Stimulated activated CD4-positive, alpha-beta T cell treated with anti-CD3 and anti-CD28 coated beads, TNF-alpha, amount 100 ng/mL, for 1 hour (primary cell): Measurements from ENCODE around the gene OMG.
"Not testable (repeated sequence)": the region's sequence is repeated elsewhere in the genome, so short reads cannot be mapped to it uniquely, and the experiment has no call there.

Source experiments
- DNase-seq, 3 donors: peaks; one replicate each; pipeline ENCODE4 v3.0.0-alpha.2; 2020; ENCODE audit warnings: low read depth in 3 of 3, low spot score in 1 of 3

OMG gene

DNA sequence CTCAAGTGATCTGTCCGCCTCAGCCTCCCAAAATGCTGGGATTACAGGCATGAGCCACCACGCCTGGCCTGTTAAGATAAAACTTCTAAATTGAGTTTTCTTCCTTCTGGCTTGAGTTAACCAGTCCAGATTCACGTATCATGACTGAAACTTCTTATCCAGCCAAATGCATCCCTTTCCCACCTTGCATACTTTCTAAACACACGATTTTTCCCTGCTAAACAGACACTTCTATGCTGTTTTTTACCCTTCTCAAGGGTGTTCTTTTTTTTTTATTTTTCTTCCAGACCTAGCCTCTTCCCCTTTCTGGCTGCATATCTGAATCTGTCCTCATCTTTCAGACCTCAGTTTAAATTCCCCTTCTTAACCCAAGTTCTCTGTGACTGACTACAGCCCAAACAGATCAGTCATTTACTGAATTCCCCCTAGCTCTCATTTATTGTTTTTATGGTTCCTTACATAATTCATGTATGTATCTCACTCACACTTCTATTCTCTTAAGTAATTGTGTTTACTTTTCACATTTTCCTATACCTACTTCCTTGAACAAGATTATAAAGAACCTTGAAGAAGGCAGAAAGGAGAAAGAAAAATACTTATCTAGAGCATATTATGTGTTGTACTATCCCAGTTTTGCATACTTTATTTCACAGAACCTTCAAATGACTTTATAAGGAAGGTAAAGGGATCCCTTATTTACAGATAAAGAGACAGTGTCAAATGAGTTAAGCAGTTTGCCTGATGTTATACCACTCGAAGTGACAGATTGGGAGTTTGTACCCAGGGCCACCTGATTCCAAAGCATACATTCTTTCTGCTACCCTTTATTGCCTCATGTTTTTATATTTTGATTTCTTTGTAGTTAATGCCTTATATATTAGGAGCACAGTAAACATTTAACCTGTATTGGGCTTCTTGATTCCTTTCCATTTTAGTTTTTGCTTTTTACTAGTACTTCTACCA lies 11.6 kb upstream of the OMG start:
- no peak for DNase-seq

DNA sequence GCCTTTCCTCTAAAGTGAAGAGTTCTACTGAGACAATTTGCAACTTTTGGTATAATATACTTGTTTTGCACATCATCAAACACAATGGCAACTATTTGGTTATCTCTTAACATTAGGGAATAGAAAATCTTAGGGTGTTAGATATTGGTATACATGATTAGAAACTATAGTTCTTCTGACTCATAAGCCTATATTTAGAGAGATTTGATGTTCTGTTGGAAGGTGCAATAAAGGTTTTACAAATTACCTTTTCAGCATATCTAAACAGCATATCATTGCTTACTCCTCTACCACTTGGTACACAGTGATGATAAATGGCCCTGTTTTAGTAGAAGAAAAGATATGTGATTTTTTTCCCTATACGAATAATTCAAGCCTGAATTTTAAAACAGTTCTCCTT lies 10.6 kb upstream of the OMG start:
- DNase-seq = no peak

DNA sequence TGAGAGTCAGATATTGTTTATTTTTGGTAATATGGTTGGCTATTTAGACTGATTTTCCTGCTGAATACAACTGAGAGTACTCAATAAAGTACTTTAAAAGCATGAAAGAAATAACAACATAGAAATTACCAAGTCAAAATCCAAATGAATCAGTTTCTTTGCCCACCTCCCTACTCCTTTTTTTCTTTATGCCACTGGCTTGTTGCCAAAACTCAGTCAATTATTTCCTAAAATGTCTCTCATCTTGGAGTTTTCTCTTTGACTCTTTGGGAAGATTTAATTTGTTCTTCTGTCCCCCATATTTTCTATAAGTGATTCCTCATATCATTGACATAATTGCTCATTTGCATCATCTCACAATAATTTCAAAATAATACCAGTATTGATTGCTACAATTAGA lies 2.6 kb upstream of the OMG start:
- DNase-seq = no peak

DNA sequence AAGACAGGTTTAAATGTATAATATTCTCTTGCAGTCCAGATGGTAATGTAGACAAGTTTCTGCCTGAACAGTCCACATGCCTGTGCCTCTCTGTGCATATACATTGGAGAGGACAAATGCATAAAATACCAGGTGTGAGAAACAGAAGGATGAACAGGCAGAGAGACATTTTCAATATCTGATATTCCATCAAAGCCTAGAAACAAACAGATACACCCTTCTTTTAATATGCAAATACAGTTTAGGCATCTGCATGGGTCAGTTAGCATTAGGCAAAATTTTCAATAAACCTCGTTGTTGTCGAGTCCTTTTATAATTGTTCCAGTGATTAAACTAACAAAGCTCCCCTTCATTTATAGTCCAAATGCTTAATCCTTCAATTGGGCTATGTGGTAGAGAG lies 897 bp downstream of the OMG start:
- no peak for DNase-seq

DNA sequence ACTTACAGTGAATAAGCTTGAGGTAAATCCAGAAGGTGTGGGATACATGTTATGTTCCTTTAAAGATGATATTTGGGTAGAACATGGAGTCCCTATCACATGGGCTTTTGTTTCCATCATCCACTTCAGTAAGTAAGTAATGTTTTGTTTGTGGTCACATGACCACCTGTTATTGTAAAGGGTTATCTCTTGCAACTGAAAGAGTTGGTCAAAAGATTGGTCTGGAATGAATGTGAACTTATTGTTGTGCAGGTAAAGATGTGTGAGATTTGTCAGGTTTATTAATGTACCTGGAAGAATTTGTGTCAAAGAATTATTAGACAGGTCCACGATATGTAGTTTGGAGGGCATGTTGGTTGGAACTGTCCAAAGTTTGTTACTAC lies 1.6 kb downstream of the OMG start:
- DNase-seq = no peak

DNA sequence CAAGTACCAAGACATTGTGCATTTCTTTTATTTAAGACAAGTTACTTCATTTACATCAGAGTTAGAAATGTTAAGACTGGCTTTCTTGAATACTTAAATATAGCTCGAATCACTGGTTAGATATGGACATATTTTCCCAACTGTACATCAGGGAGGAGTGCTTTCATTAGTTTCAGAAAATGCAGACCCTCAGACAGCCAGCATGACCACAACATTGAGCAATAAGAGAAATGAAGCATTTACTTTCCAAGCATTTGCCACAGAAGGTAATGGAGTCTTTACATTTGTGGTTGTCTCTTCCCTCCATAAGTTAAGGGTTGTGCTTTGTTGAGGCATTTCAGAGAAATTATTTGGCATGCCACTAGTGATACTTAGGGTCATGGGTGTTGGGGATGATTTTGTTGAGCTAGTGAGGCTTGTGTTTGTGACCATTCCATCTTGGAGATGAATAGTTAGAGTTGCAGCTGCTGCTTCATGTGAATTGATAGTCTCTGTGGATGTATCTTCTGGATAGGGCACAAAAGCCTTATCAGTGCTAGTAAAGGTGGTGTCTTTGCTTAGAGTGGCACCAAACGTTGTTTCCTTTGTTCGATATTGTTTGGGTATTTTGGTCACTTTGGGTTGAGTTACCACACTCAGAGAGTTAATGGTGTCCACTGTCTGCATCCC lies 2.1 kb downstream of the OMG start:
- DNase-seq = no peak

DNA sequence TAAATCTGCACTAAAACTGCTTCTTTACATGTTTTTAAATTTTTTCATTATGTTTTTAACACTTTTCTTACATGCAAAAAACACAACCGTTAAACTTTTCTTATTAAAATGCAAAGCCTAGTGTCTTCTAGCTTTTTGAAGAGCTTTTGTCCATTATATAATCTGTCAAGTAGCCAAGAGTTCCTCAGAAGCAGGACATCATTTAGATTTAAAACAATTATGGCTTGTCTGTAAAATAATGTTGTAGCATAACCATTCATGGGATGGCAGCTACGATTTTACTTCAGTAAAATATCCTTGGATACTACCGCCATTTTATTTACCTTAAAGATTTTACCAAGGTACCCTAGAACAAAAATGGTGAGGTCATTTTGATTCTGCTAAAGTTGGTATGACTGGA lies 2.8 kb downstream of the OMG start:
- DNase-seq = no peak

DNA sequence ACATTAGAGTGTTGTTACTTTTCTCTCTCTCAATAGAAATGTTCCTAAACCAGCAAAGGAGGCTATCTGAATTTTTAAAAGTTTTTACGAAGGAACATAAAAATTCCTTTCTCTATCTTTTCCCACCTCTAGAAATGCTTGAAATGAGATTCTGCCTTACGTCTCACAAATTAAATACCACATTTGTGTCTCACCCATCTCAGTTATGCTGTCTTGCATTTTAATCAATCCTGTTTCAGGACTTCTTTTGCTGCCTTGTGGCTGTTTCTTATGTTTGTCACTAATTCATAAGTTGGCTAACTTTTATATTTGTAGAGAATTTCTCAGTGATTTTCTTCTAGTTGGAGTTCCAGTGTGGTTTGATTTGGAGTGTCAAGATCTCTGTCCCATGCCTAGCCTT lies 3.5 kb downstream of the OMG start:
- no peak for DNase-seq

DNA sequence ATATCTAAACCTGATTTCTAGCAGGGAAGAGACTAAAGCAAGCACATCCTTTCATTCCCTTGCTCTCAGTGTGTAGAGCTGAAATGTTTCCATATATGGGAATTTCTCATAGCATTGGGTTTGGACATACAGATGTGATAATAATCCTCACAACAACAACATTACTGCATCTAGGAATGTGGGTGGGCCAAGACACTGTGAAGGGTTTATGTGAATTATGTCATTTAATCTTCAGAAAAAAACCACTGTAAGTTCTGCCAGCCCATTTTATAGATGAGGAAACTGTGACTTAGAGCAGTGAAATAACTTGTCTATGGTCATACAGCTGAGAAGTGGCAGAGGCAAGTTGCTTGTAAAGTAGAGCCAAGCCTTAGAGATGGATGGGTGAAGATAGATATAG lies 5.2 kb downstream of the OMG start:
- no peak for DNase-seq

DNA sequence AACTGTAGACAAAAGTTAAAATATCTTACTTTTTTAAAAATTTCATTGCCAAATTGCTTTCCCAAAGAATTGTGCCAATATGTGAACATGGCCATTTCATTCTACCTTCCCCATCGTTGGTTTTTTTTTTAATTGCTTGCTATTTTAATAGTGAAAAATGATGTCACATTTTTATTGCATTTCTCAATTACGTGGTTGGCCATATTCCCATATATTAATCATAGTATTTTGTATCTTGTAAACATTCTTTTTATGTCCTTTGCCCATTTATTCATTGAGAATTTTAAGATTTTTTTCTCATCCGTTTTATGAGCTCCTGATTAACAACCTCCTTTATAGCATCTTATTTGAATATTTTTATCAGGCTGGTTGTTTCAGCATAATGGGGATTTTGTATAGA lies 7.2 kb downstream of the OMG start:
- no peak for DNase-seq

DNA sequence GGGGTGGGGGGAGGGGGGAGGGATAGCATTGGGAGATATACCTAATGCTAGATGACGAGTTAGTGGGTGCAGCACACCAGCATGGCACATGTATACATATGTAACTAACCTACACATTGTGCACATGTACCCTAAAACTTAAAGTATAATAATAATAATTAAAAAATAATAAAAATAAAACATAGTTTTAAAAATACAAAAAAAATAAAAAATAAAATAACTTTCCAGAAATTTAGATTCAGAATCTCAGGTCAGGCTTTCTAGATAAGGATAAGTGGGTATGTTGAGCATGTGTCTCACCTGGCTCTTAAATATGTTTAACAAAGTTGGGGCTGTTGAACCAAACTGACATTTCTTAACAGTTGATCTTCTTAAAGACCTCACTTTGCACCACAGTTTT lies 9.1 kb downstream of the OMG start:
- not testable (repeated sequence) for DNase-seq

DNA sequence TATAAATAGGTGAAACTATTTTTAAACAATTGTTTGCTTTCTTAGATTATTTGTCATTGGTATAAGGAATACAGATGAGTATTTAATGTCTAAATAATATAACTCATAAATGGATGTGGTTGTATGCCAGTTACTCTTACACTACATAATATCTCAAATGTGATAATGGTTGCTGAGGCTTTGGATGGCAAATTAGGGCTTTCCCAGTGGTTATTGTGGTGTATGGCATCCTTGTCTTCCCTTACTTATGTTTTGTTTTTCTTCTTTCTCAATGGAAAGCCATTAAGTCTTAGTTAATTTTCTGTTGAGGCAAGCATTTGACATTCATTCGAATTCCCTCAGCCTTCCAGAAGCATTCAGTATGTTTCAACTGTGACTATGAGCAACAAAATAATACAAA lies 10.5 kb downstream of the OMG start:
- DNase-seq = no peak

DNA sequence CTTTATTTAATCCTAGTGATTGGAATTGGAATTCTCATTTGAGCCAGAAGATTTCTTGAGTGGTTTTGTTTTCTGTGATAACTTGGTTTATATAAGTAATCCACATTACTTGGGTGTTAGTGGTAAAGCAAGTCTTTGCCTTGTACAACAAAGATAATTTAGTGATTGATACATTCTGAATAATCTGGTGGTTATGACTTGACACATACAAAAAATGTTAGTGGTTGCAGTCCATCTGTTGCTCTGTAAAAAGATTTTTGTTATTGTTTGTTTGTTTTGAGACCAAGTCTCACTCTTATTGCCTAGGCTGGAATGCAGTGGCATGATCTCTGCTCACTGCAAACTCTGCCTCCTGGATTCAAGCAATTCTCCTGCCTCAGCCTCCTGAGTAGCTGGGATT lies 13.2 kb downstream of the OMG start:
- DNase-seq = no peak

DNA sequence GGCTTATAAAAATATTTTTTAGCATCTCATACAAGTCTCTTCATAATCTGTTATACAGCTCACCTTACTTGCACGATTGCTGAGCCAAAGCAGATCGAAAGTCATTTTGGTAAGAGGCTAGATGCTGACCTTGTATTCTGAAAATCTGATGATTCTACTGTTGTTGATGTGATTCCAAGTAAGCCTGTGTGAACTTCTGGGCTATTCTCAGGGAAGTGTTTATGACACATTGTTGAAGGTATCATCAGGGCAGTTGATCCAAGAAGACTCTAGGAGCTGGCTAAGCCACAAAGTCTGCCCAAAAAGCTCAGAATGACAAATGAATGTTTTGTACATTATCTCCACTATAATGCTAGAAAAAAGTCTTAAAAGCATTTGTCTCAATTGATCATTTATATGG lies 16.0 kb downstream of the OMG start:
- DNase-seq = no peak

DNA sequence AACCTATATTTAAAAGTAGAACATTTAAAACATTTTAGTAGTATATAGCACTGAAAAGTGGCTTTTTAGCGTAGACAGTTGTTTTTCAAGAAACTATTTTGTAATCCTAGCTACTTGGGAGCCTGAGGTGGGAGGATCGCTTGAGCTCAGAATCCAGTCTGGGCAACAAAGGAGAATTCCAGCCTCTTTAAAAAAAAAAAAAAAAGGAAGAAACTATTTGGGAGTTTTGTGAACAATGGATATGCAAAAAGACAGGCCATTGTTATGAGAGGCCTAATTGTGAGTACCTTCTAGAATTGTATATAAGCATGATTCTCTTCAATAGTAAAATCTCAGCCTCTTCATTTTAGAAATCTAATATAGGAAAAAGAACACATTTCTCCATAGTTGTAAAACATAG lies 17.6 kb downstream of the OMG start:
- no peak for DNase-seq

DNA sequence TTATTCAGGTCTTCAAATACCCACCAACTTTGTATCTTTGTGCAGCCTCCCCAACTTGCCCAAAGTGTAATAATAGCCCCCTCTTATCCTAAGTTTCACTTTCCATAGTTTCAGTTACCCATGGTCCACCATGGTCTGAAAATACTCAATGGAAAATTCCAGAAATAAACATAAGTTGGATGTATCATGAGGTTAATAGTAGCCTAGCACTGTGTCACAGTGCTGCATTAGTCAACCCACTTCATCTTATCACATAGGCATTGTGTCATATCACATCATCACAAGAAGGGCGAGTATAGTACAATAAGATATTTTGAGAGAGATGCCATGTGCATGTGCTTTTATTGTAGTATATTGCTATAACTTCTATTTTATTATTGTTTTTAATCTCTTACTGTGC lies 21.9 kb downstream of the OMG start:
- DNase-seq = no peak

DNA sequence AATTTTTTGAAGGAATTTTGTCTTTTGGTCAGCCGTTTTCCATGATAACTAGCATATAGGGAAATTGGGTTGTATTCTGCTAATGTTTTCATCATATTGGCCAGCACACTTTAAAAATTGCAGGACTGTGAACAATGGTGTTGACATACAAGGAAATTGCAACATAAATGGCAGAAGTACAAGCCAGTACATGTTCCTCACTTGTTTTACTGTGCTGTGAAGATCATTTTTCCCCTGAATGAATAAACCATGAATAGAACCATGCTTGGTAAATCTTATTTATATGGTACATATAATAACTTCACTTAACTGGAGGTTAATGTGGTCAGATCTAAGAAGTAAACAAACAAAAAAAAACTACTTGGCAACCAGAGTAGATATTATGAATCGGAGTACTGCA lies 22.8 kb downstream of the OMG start:
- no peak for DNase-seq

DNA sequence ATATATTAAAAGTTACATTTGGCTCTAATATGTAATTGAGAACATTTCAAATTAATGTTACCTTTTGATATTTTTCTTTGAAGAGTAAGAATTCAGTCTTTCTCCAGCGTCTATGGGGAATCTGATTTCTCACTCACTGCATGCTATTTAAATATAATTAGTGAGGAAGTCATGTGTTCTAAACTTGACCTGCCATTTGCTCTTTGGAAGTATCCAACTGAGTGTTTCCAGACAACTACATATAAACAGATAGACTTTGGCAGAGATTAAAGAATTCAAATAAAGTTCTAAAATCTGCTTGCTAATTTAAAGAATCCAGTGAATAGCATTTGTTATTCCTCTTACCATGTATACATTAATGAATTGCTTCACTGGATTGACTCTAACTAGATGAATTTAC lies 23.5 kb downstream of the OMG start:
- no peak for DNase-seq

DNA sequence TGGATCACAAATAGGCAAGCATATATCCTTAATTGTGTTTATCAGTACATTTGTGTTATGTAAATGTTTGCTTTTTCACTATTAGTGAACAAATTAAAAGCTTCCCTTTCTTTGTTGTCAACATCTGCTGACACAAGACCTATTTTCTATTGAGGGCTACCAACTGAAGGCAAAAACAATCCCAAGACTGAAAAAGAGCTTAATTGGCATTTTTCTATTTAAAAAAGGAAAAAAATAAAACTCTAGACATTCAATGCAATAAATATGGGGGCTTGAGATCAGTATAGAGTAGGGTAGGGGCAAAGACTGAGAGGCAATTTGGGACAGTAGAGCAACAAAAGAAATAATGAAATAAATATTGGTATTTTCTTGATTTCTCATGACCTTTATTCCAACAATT lies 24.2 kb downstream of the OMG start:
- DNase-seq = no peak

DNA sequence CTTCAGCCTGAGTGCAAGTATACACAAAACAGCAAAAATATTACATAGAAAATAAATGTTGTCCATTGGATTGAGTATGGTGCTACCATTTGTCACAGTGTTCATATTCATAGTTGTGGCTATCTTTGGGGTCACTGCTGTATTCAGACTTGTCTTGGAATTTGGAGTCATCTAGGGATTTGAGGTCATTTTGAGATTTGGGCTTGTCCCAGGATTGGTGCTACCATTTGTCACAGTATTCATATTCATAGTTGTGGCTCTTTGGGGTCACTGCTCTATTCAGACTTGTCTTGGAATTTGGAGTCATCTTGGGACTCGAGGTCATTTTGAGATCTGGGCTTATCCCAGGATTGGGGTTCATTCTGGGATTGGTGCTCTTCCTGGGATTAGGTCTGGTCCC lies 24.8 kb downstream of the OMG start:
- no peak for DNase-seq

DNA sequence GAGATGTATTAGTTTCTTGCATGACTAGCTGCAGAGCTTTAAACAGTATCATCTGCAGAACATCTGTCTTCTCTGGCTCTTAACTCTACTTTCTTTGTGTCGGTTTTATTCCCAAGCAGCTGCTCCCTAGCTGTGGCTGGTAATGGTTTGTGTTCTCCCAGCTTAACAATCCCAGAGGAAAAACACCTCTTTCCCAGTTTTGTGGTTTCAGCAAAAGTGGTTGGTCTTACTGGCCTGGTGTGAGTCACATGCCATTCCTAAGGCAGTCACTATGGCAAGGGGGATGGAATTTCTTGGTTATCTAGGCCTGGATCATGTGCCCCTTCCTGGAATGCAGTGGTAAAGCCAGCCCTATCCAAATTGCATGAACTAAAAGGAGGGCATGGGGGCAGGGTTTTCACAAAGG lies 27.5 kb downstream of the OMG start:
- DNase-seq = no peak

DNA sequence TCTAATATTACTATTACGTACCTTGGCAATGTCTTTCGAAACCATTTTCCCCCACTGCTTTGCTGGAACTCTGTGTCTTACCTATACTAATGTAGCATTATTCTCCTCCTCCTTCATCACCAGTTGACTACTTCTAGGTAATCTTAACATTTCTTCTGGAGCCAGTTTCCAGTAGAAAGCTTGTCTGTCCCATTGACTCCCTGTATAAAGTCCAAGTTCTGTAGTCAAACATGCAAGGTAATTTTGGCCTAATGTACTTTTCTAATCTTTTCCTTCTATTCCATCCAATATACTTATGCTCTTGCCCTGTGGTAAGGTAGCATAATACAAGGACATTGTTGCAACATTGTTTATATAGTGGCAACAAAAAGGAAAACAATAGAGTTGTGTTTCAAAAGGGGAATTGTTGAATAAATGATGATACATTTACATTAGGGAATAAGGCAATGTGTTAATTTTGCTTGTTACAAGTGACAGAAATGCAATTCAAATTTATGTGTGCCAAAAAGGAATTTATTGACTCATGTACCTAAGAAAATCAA lies 27.9 kb downstream of the OMG start:
- no peak for DNase-seq

DNA sequence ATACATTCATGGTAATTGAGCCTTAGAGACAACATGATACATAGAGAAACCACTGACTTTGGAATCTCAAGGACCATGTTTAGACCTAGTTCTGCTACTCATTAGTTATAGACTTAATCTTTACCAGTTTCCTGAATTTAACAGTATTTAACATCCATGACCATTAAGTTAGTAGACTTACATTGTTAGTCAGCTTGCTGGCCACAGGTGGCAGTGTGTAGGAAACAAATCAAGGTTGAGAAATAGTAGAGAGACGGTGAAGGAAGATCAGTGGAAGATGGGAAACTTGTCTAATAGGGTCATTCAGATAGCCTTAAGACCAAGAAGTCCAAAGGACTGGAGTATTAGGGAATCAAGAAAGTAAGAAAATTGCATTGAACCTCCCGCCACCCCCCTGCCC lies 31.0 kb downstream of the OMG start:
- DNase-seq = no peak
